Psoas muscle (tissue), 8 donors: ENCODE data around the gene GPNMB. TPM values are rescaled to one million over a fixed set of nuclear protein-coding genes. Genes with fewer than 3 reads are reported as not detected.

ENCODE experiments used
- ATAC-seq, 4 donors: fragments of 200-7000 bp; cut with Tn5 transposase; one replicate each; pipeline ENCODE4 v1.9.1; 2020; ENCODE audit warnings: moderate library complexity in 3 of 4, mild to moderate bottlenecking in 2 of 4
- DNase-seq, 2 donors: peaks; one replicate each; pipeline ENCODE4 v3.0.0-alpha.2; 2020
- H3K27ac ChIP-seq: fragments of 200-600 bp; one replicate; pipeline ENCODE4 v1.8.0; 2022
- H3K27me3 ChIP-seq, 3 donors: fragments of 200-600 bp in 1 of 3; one replicate each; pipeline versions ENCODE4 v1.6.1 to v1.8.0; 2013 to 2022; ENCODE audit warnings: low read length in 2 of 3, mild to moderate bottlenecking in 2 of 3, moderate library complexity in 1 of 3; ENCODE audit not compliant: insufficient read depth in 3 of 3
- H3K36me3 ChIP-seq, 2 donors: fragments of 200-600 bp in 1 of 2; one replicate each; pipeline versions ENCODE4 v1.6.1 to v1.8.0; 2013 to 2022; ENCODE audit warnings: low read depth in 1 of 2, mild to moderate bottlenecking in 1 of 2, moderate library complexity in 1 of 2; ENCODE audit not compliant: insufficient read depth in 1 of 2
- H3K4me1 ChIP-seq: fragments of 200-600 bp; one replicate; pipeline ENCODE4 v1.8.0; 2022
- H3K4me3 ChIP-seq: fragments of 200-600 bp; one replicate; pipeline ENCODE4 v1.8.0; 2022; ENCODE audit warnings: mild to moderate bottlenecking
- H3K9me3 ChIP-seq: fragments of 200-600 bp; one replicate; pipeline ENCODE4 v1.8.0; 2022
- CTCF ChIP-seq: fragments of 200-600 bp; IDR thresholded peaks from one replicate; pipeline ENCODE4 v1.8.0; 2022; ENCODE audit warnings: antibody characterized with exemption
- WGBS, 3 donors: extraction: QIAGEN DNeasy Blood & Tissue Kit; methylation state at CpG; one replicate each; pipeline versions ENCODE4 v1.1.6 to v1.1.7; 2013; 5-methylcytosine and 5-hydroxymethylcytosine counted together
- intact Hi-C, 2 donors: fragments of 100-400 bp; cut with DNase I; formaldehyde crosslinking; loops; one replicate each; pipeline versions ENCODE4 v1.11.0 to v1.14.2; 2022
- polyA plus RNA-seq, 3 donors: library from polyadenylated mRNA; stranded (reverse); fragments of 200-250 nt; gene quantifications; one replicate each; pipeline ENCODE4 v1.2.3, GENCODE V29; 2013
- total RNA-seq, 4 donors: library from RNA; stranded (reverse); fragmentation: NEBNext Ultra II Directional in 2 of 4; extraction: Animal tissue kit (Norgen Biotek cat#: 25700) in 2 of 4; gene quantifications; one replicate each; pipeline versions ENCODE4 v1.2.1 to v1.2.4, GENCODE V29; 2021 to 2023
- donor health status: healthy with polysubstance abuse.
- donor health status: DM: no; HTN: no; CAD: no; lungs with moderate emphysema.
- donor health status: Bipolar disorder and iron deficiency.
- donor health status: healthy.
- donor health status: DM: yes; HTN: yes; CAD: no.
- donor health status: DM: no; HTN: no; CAD: no.
- donor health status: DM: no; HTN: no; CAD: no.
- donor health status: DM: yes; HTN: yes; CAD: no.

The GPNMB gene
- total and polyA plus RNA-seq, 7 donors: 4.3 to 24.9 (median 11.2) TPM

- DNase-seq (no peak), ATAC-seq (no peak)
- Histone ChIP-seq H3K27ac (no peak overlapping the region), H3K36me3 (no peaks in the 10 kb centered on the region), H3K4me3 (no peak overlapping the region), H3K4me1 (no peaks in the 10 kb centered on the region), H3K9me3 (no peaks in the 10 kb centered on the region), H3K27me3 (no peaks in the 10 kb centered on the region)
- 81 to 88% (median 84%) methylated on average over 6 of the region's 6 CpGs for WGBS, 3 donors
- TF ChIP-seq CTCF: no peak
- intact Hi-C loops: no loop called here
Measured at GRCh38 chr7:23294549-23295400, 48.2 kb downstream of the GPNMB start.

DNA sequence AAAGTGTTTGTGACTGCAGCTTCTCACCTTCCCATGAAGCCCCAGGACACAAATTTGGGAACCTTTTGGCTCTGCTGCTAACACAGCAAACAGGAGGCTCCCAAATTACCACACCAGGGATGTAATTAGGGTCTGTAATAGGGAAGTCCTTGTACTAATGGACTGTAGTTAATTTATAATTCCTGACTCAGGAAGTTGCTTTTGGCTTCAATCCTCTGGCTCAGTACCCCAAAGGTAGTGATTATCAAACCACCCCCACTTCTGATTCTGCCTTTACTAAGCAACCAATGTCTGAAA lies 48.8 kb downstream of the GPNMB start:
- H3K9me3 ChIP-seq: no peaks in the 10 kb centered on the region
- peaks cover 4% of the 10 kb centered on the region for H3K4me1 ChIP-seq
- no peaks in the 10 kb centered on the region for H3K27me3 ChIP-seq
- H3K4me3 ChIP-seq: no peak overlapping the region
- DNase-seq (no peak), ATAC-seq (no peak)
- H3K27ac ChIP-seq: no peak overlapping the region
- H3K36me3 ChIP-seq: no peaks in the 10 kb centered on the region
- intact Hi-C loops: no loop called here
- TF ChIP-seq CTCF: no peak

GRCh38 chr7:23298141-23298881 lies 51.7 kb downstream of the GPNMB start:
- ATAC-seq (peak in 1 of 4 donors; percentile 16), DNase-seq (no peak)
- H3K4me1 ChIP-seq: peaks cover 20% of the 10 kb centered on the region
- peak overlapping the region; percentile 86 for H3K27ac ChIP-seq
- no peaks in the 10 kb centered on the region for H3K9me3 ChIP-seq
- H3K4me3 ChIP-seq: peak overlapping the region; percentile 81
- 18 to 42% (median 38%) methylated on average over 11 of the region's 11 CpGs for WGBS, 3 donors
- TF ChIP-seq CTCF: no peak
- peaks cover 5 to 26% of the 10 kb centered on the region in 2 donors for H3K36me3 ChIP-seq
- H3K27me3 ChIP-seq: no peaks in the 10 kb centered on the region
- intact Hi-C loops: no loop called here

DNA sequence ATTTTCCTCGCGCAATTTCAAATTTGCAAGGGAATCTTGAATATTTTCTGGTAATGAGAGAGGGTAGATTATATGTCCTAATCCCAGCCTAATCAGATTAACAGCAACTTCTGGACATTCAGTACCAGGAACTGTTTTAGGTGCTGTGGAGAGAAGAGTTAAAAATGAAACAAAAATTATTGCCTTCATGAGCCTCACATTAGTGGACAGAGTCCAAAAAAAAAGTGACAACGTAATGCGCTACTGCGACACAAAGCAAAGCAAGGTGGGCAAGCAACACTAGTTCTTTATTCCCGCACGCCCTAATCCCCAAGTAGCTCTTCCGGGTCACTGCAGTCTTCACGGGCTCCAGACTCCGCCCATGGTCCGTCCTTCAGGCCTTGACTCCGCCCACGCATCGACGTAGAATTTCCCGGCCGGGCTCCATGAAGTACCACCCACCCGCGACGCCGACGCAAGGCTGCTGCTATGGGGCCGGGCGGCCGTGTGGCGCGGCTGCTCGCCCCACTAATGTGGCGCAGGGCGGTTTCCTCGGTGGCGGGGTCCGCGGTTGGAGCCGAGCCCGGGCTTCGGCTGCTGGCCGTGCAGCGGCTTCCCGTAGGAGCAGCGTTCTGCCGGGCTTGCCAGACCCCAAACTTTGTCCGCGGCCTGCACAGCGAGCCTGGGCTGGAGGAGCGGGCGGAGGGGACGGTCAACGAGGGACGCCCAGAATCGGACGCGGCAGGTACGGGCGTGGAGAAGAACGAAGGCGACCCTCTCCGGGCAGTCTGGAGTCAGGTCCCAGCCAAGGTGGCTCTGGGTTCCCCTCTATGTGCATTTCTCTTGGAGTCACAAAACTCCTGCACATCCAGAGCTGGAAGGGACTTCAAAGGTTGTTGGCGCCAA lies 52.6 kb downstream of the GPNMB start, which contains the start of gene MALSU1:
Gene MALSU1, plus strand, starts transcription at position 455 of the 885 bp plus-strand sequence. Its CDS starts 14 bp downstream, at position 469.
- Histone ChIP-seq H3K4me1 (peaks cover 20% of the 10 kb centered on the region), H3K36me3 (peaks cover 5 to 28% of the 10 kb centered on the region in 2 donors), H3K27me3 (no peaks in the 10 kb centered on the region), H3K27ac (peak within 1 kb of the TSS; percentile 86), H3K4me3 (peak within 1 kb of the TSS; percentile 81), H3K9me3 (no peaks in the 10 kb centered on the region)
- TF ChIP-seq CTCF: no peak
- intact Hi-C loops: no loop called here
- ATAC-seq: peak; percentile 100
- 0 to 2% (median 1%) methylated on average over 59 of the region's 59 CpGs for WGBS, 3 donors
- DNase-seq: peak; percentile 97 to 98
